Right atrium auricular region (tissue), 2 donors: Measurements from ENCODE around the gene SERPINB2. TPM values are rescaled to one million over a fixed set of nuclear protein-coding genes. Genes with fewer than 3 reads are reported as not detected.

Experiments used
- DNase-seq: peaks from one replicate; pipeline ENCODE4 v3.0.0-alpha.2; 2019; ENCODE audit warnings: low spot score
- H3K27ac ChIP-seq, 2 donors: fragments of 200-600 bp; sonication (generic); 1 replicate in 1 of 2; 2 replicates in 1 of 2; pipeline ENCODE4 v1.5.1; 2016 to 2019
- H3K27me3 ChIP-seq, 2 donors: fragments of 200-600 bp; sonication (generic); one replicate each; pipeline versions ENCODE4 v1.5.1 to v1.6.0; 2017 to 2019
- H3K36me3 ChIP-seq: fragments of 200-600 bp; sonication (generic); one replicate; pipeline ENCODE4 v1.5.1; 2016
- H3K4me1 ChIP-seq, 2 donors: fragments of 200-600 bp; sonication (generic); one replicate each; pipeline versions ENCODE4 v1.5.1 to v1.6.0; 2017 to 2019
- H3K4me3 ChIP-seq, 2 donors: fragments of 200-600 bp; sonication (generic); 1 replicate in 1 of 2; 2 replicates in 1 of 2; pipeline ENCODE4 v1.5.1; 2017 to 2019; ENCODE audit warnings: mild to moderate bottlenecking in 1 of 2, moderate library complexity in 1 of 2
- H3K9me3 ChIP-seq, 2 donors: fragments of 200-600 bp; sonication (generic); one replicate each; pipeline ENCODE4 v1.5.1; 2019
- CTCF ChIP-seq, 2 donors: fragments of 200-600 bp; sonication (generic); IDR thresholded peaks; one replicate each; pipeline ENCODE4 v1.5.1; 2019; ENCODE audit warnings: antibody characterized with exemption in 2 of 2
- total RNA-seq, 2 donors: library from RNA; depleted of rRNA; stranded (reverse); fragments of >200 nt; gene quantifications; one replicate each; pipeline ENCODE4 v1.1.0, GENCODE V29; 2016

The SERPINB2 gene
- total RNA-seq, 2 donors from 2014 or later: 0.94 to 2.3 TPM

GRCh38 chr18:63878925-63879324 is 8.6 kb upstream of the SERPINB2 start:
- H3K4me1 ChIP-seq: peaks cover 0 to 9% of the 10 kb centered on the region in 2 donors
- no peak for DNase-seq
- no peak overlapping the region for H3K27ac ChIP-seq
- H3K27me3 ChIP-seq: no peaks in the 10 kb centered on the region
- no peaks in the 10 kb centered on the region for H3K9me3 ChIP-seq
- TF ChIP-seq CTCF (IDR thresholded peaks at IDR 0.05): no peak
- H3K36me3 ChIP-seq: no peaks in the 10 kb centered on the region
- no peak overlapping the region for H3K4me3 ChIP-seq

GRCh38 chr18:63879709-63880108 is 7.8 kb upstream of the SERPINB2 start:
- no peak for TF ChIP-seq CTCF (IDR thresholded peaks at IDR 0.05)
- Histone ChIP-seq H3K4me1 (peaks cover 0 to 9% of the 10 kb centered on the region in 2 donors), H3K27me3 (no peaks in the 10 kb centered on the region), H3K36me3 (no peaks in the 10 kb centered on the region), H3K9me3 (no peaks in the 10 kb centered on the region), H3K27ac (no peak overlapping the region), H3K4me3 (no peak overlapping the region)
- DNase-seq: no peak

- H3K9me3 ChIP-seq: no peaks in the 10 kb centered on the region
- H3K4me3 ChIP-seq: no peak overlapping the region
- DNase-seq: no peak
- no peaks in the 10 kb centered on the region for H3K36me3 ChIP-seq
- peak overlapping the region in 1 of 2 donors; percentile 61 for H3K27ac ChIP-seq
- H3K4me1 ChIP-seq: peaks cover 0 to 9% of the 10 kb centered on the region in 2 donors
- H3K27me3 ChIP-seq: no peaks in the 10 kb centered on the region
- TF ChIP-seq CTCF (IDR thresholded peaks at IDR 0.05): no peak
These were observed 5.7 kb upstream of the SERPINB2 start for GRCh38 chr18:63881851-63882250.

GRCh38 chr18:63882333-63883141 is 5.0 kb upstream of the SERPINB2 start:
- Histone ChIP-seq H3K27me3 (no peaks in the 10 kb centered on the region), H3K4me3 (no peak overlapping the region), H3K27ac (peak overlapping the region; percentile 8 to 61), H3K36me3 (no peaks in the 10 kb centered on the region), H3K4me1 (peaks cover 0 to 9% of the 10 kb centered on the region in 2 donors), H3K9me3 (no peaks in the 10 kb centered on the region)
- no peak for TF ChIP-seq CTCF (IDR thresholded peaks at IDR 0.05)
- DNase-seq: no peak

GRCh38 chr18:63883617-63884016 is 3.9 kb upstream of the SERPINB2 start:
- H3K4me3 ChIP-seq: no peak overlapping the region
- no peak for TF ChIP-seq CTCF (IDR thresholded peaks at IDR 0.05)
- no peaks in the 10 kb centered on the region for H3K36me3 ChIP-seq
- DNase-seq: no peak
- H3K9me3 ChIP-seq: no peaks in the 10 kb centered on the region
- no peaks in the 10 kb centered on the region for H3K27me3 ChIP-seq
- H3K27ac ChIP-seq: no peak overlapping the region
- H3K4me1 ChIP-seq: peaks cover 0 to 9% of the 10 kb centered on the region in 2 donors
